Colonic mucosa (tissue), 4 donors: ENCODE data around the gene CYTH3. TPM values are rescaled to one million over a fixed set of nuclear protein-coding genes. Genes with fewer than 3 reads are reported as not detected.
A peak's percentile ranks its signal among the peaks of the same experiment; 100 is the strongest.
"Not testable (repeated sequence)": the region's sequence is repeated elsewhere in the genome, so short reads cannot be mapped to it uniquely, and the experiment has no call there.

Experiments
- DNase-seq: peaks from one replicate; pipeline ENCODE4 v3.0.0-alpha.2; 2020
- H3K27ac ChIP-seq: fragments of 200-600 bp; one replicate; pipeline ENCODE4 v1.8.0; 2021
- H3K27me3 ChIP-seq: fragments of 200-600 bp; one replicate; pipeline ENCODE4 v1.8.0; 2021
- H3K36me3 ChIP-seq: fragments of 200-600 bp; one replicate; pipeline ENCODE4 v1.8.0; 2021
- H3K4me1 ChIP-seq: fragments of 200-600 bp; one replicate; pipeline ENCODE4 v1.8.0; 2021; ENCODE audit warnings: mild to moderate bottlenecking
- H3K4me3 ChIP-seq: fragments of 200-600 bp; one replicate; pipeline ENCODE4 v1.8.0; 2021
- H3K9ac ChIP-seq, 2 donors: one replicate each; pipeline ENCODE4 v1.7.0; 2013; ENCODE audit warnings: control low read depth in 2 of 2, low read depth in 2 of 2, low read length in 2 of 2
- H3K9me3 ChIP-seq: fragments of 200-600 bp; one replicate; pipeline ENCODE4 v1.8.0; 2021
- intact Hi-C: fragments of 100-400 bp; cut with DNase I; formaldehyde crosslinking; loops from one replicate; pipeline ENCODE4 v1.14.1; 2022
- total RNA-seq, 2 donors: library from RNA; stranded (reverse); fragmentation: NEBNext Ultra II Directional in 1 of 2; extraction: Animal tissue kit (Norgen Biotek cat#: 25700) in 1 of 2; gene quantifications; one replicate each; pipeline ENCODE4 v1.2.1, GENCODE V29; 2021
- TF ChIP-seq, protein P1 (sequence below): fragments of 200-600 bp; IDR thresholded peaks from one replicate; pipeline ENCODE4 v1.8.0; 2022; ENCODE audit warnings: antibody characterized with exemption, mild to moderate bottlenecking
- donor health status: healthy.
- donor health status: DM: no; HTN: no; CAD: no.
- donor health status: DM: no; HTN: no; CAD: no.

CYTH3 gene
- total RNA-seq, 2 donors from 2014 or later, result 9.1 to 11.3 TPM

DNA sequence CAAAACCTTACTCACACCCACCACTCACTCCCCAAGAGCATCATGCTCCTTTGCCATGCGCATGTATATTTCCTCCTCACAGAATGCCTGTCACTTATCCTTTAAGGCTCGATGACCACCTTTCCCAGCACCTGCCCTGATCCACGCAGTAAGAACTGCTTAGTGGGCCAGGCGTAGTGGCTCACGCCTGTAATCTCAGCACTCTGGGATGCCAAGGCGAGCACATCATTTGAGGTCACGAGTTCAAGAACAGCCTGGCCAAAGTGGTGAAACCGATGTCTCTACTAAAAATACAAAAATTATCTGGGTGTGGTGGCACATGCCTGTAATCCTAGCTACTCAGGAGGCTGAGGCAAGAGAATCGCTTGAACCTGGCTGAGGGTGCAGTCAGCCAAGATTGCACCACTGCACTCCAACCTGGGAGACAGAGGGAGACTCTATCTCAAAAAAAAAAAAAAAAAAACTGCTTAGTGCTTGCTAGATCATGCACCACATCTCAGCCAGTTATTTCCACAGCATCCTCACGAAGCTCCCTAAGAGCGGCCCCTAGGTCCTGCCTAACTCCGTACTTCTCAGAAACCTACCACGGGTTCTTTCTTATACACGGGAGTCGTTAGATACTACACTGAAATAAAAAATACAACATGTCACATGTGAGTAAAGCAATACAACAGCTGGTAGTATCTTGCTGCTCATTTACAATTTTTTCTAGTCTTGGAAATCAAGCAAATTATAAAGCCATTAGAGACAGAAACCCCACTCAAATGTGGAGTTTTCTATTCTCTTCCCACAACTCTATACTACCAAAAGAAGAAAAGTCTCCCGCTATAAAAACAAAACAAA is 37.2 kb downstream of the CYTH3 start:
- Histone ChIP-seq H3K4me3 (no peak overlapping the region), H3K36me3 (no peaks in the 10 kb centered on the region), H3K9me3 (no peaks in the 10 kb centered on the region), H3K4me1 (peaks cover 8% of the 10 kb centered on the region), H3K9ac (no peak overlapping the region), H3K27me3 (no peaks in the 10 kb centered on the region), H3K27ac (no peak overlapping the region)
- TF ChIP-seq, protein P1, sequence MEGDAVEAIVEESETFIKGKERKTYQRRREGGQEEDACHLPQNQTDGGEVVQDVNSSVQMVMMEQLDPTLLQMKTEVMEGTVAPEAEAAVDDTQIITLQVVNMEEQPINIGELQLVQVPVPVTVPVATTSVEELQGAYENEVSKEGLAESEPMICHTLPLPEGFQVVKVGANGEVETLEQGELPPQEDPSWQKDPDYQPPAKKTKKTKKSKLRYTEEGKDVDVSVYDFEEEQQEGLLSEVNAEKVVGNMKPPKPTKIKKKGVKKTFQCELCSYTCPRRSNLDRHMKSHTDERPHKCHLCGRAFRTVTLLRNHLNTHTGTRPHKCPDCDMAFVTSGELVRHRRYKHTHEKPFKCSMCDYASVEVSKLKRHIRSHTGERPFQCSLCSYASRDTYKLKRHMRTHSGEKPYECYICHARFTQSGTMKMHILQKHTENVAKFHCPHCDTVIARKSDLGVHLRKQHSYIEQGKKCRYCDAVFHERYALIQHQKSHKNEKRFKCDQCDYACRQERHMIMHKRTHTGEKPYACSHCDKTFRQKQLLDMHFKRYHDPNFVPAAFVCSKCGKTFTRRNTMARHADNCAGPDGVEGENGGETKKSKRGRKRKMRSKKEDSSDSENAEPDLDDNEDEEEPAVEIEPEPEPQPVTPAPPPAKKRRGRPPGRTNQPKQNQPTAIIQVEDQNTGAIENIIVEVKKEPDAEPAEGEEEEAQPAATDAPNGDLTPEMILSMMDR, result no peak
- intact Hi-C loops, result no loop called here
- DNase-seq, result no peak

DNA sequence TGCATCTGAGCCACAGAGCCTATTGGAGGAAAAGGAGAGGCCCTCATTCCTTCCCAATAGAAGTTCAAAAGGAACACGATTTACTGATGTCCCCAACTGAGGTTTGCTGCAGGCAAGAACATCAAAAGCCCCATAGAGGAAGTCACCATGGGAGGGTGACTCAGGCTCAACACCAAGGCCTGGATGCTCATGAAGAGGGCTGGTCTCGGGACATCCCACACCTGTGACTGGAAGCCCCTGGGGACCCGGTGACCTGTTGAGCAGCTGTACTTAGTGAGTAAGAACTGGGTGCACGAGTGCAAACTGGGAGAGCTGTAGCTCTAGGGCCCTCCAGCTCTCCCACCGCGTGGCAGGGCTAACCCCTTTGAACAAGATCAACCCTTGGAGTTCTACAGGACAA is 38.0 kb downstream of the CYTH3 start:
- TF ChIP-seq, protein P1, result no peak
- no peak overlapping the region for H3K9ac ChIP-seq
- no peak overlapping the region for H3K4me3 ChIP-seq
- H3K4me1 ChIP-seq, result peaks cover 8% of the 10 kb centered on the region
- intact Hi-C loops, result no loop called here
- no peaks in the 10 kb centered on the region for H3K36me3 ChIP-seq
- no peaks in the 10 kb centered on the region for H3K27me3 ChIP-seq
- H3K9me3 ChIP-seq, result no peaks in the 10 kb centered on the region
- no peak for DNase-seq
- H3K27ac ChIP-seq, result no peak overlapping the region

GRCh38 chr7:6232534-6232933 is 39.9 kb downstream of the CYTH3 start:
- intact Hi-C loops, result no loop called here
- peak; percentile 65 for DNase-seq
- H3K4me1 ChIP-seq, result peaks cover 9% of the 10 kb centered on the region
- H3K4me3 ChIP-seq, result no peak overlapping the region
- H3K9ac ChIP-seq, result no peak overlapping the region
- H3K9me3 ChIP-seq, result no peaks in the 10 kb centered on the region
- TF ChIP-seq, protein P1, result no peak
- no peaks in the 10 kb centered on the region for H3K36me3 ChIP-seq
- H3K27me3 ChIP-seq, result no peaks in the 10 kb centered on the region
- H3K27ac ChIP-seq, result no peak overlapping the region

GRCh38 chr7:6232116-6232515 is 40.3 kb downstream of the CYTH3 start:
- no peak overlapping the region for H3K27ac ChIP-seq
- H3K9me3 ChIP-seq, result no peaks in the 10 kb centered on the region
- no peak overlapping the region for H3K9ac ChIP-seq
- no peaks in the 10 kb centered on the region for H3K27me3 ChIP-seq
- H3K4me3 ChIP-seq, result no peak overlapping the region
- no peaks in the 10 kb centered on the region for H3K36me3 ChIP-seq
- no peak for DNase-seq
- peaks cover 10% of the 10 kb centered on the region for H3K4me1 ChIP-seq
- intact Hi-C loops, result no loop called here
- TF ChIP-seq, protein P1, result no peak

GRCh38 chr7:6231184-6231583 is 41.2 kb downstream of the CYTH3 start:
- no peak for DNase-seq
- TF ChIP-seq, protein P1, result no peak
- Histone ChIP-seq H3K9ac (no peak overlapping the region), H3K4me3 (no peak overlapping the region), H3K36me3 (no peaks in the 10 kb centered on the region), H3K4me1 (peaks cover 10% of the 10 kb centered on the region), H3K27ac (no peak overlapping the region), H3K9me3 (no peaks in the 10 kb centered on the region), H3K27me3 (no peaks in the 10 kb centered on the region)
- intact Hi-C loops, result no loop called here

- H3K4me1 ChIP-seq, result peaks cover 16% of the 10 kb centered on the region
- H3K9me3 ChIP-seq, H3K4me3 ChIP-seq, H3K36me3 ChIP-seq, H3K27me3 ChIP-seq, DNase-seq, H3K9ac ChIP-seq, intact Hi-C loops, H3K27ac ChIP-seq: not testable (repeated sequence)
Measured at GRCh38 chr7:6229284-6229683, 43.1 kb downstream of the CYTH3 start.
